Measurements from ENCODE around the gene ALDOB.

ALDOB gene

DNA sequence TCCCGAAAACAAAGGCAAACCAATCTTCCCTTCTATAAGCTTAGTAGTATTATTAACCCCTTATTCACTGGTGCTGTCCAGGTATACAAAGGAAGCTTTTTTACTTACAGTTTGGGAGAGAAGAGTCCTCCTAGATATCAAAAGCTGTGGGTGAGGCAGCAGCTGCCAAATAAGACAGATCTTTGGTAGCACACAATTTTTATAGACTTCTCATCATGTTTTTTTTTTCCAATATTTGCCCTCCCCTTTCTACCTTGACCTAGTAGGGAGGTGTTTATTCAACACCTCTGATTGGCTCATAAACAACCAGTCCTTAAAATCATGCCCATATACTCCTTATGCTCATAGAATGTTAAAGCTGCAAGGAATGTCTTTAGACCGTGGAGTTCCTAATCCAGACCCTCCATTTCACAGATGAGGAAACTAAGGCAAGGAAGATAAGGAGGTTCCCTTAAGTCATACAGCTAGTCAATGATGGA is at the start of gene ALDOB:
TSS of gene ALDOB (minus strand) at position 174 of the 479 bp plus-strand sequence. CDS start 4,887 bp downstream, outside the sequence.
- Histone ChIP-seq H3K4me3 (ENCODE audit: low read depth in 1 of 2, low read length in 2 of 2) (no peak within 1 kb of the TSS), H3K9ac (ENCODE audit: low read length) (no peak within 1 kb of the TSS), H3K27ac (ENCODE audit: low read depth, low read length) (no peak within 1 kb of the TSS)

DNA sequence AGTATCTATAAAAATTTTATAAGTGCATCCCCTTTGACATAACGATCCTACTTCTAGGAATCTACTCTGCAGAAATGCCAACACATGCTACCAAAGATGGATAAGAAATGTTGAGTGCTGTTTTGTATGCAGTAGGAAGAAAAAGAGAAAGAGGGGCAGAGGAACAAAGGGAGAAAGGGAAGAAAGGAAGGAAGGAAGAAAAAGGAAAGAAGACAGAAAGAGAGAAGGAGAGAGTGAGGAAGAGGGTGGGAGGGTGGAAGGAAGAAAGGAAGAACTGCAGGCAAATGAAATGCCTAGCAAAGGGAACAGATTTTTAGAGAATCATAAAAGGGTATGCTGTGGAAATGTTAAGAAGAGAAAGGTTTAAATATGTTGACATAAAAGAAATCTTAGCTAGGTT is 48.5 kb upstream of the ALDOB start:
- peaks cover 8% of the 10 kb centered on the region for H3K4me1 ChIP-seq (ENCODE audit: insufficient read depth, low read length)
- H3K9ac ChIP-seq (ENCODE audit: low read length): no peak overlapping the region

More for the DNA sequence above, at the start of gene ALDOB:
- no peaks in the 10 kb centered on the region for H3K36me3 ChIP-seq (ENCODE audit: insufficient read depth, low read length)
- no peaks in the 10 kb centered on the region for H3K27me3 ChIP-seq (ENCODE audit: control insufficient read depth in 1 of 2, insufficient read depth in 2 of 2, low read length in 2 of 2)
- no peaks in the 10 kb centered on the region for H3K9me3 ChIP-seq (ENCODE audit: low read length)
- H3K4me1 ChIP-seq (ENCODE audit: insufficient read depth, low read length): peaks cover 12% of the 10 kb centered on the region

DNA sequence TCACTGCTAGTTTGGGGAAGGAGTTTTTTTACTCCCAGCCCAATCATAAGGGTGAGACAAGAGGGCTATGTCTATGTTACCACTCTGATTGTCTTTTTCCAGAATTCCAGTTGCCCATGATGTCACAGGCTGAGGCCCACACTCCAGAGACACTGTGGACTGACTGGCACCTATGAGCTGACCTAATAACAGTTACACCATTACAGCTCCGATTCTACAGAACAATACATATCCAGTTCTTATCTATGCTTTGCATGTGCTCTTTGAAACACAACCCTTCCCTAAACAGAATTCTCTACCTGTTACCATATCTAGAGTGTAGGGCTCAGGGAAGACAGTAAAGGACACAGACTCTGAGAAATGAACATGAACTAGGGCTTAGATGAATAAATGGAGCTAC is 45.7 kb upstream of the ALDOB start:
- no peak overlapping the region for H3K4me3 ChIP-seq (ENCODE audit: low read depth in 1 of 2, low read length in 2 of 2)
- no peak overlapping the region for H3K27ac ChIP-seq (ENCODE audit: low read depth, low read length)
- H3K9ac ChIP-seq (ENCODE audit: low read length): no peak overlapping the region
- H3K4me1 ChIP-seq (ENCODE audit: insufficient read depth, low read length): peaks cover 17% of the 10 kb centered on the region
- no peaks in the 10 kb centered on the region for H3K27me3 ChIP-seq (ENCODE audit: control insufficient read depth in 1 of 2, insufficient read depth in 2 of 2, low read length in 2 of 2)
- H3K36me3 ChIP-seq (ENCODE audit: insufficient read depth, low read length): peaks cover under 1% of the 10 kb centered on the region
- H3K9me3 ChIP-seq (ENCODE audit: low read length): no peaks in the 10 kb centered on the region

More for the DNA sequence above, 48.5 kb upstream of the ALDOB start:
- no peak overlapping the region for H3K27ac ChIP-seq (ENCODE audit: low read depth, low read length)
- H3K9me3 ChIP-seq (ENCODE audit: low read length): no peaks in the 10 kb centered on the region
- no peaks in the 10 kb centered on the region for H3K27me3 ChIP-seq (ENCODE audit: control insufficient read depth in 1 of 2, insufficient read depth in 2 of 2, low read length in 2 of 2)
- no peaks in the 10 kb centered on the region for H3K36me3 ChIP-seq (ENCODE audit: insufficient read depth, low read length)
- no peak overlapping the region for H3K4me3 ChIP-seq (ENCODE audit: low read depth in 1 of 2, low read length in 2 of 2)

DNA sequence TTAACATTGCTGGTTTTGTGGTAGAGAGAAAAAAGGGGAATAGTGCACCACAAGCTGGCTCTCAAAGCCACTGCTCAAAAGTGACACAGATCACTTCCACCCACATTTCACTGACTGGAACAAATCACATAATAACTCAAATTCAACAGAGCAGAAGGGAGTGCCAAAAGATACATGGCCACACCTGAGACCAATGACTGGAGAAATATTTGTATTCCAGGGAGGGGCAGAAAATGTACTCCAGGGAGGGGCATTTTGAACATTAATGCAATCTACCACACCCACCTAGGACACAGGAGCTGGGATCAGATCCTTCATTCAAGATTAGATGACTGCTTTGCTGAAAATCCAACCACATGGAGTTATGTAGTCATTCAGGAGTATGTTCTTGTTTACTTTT is 44.8 kb upstream of the ALDOB start:
- Histone ChIP-seq H3K27ac (ENCODE audit: low read depth, low read length) (no peak overlapping the region), H3K4me1 (ENCODE audit: insufficient read depth, low read length) (peaks cover 17% of the 10 kb centered on the region)

DNA sequence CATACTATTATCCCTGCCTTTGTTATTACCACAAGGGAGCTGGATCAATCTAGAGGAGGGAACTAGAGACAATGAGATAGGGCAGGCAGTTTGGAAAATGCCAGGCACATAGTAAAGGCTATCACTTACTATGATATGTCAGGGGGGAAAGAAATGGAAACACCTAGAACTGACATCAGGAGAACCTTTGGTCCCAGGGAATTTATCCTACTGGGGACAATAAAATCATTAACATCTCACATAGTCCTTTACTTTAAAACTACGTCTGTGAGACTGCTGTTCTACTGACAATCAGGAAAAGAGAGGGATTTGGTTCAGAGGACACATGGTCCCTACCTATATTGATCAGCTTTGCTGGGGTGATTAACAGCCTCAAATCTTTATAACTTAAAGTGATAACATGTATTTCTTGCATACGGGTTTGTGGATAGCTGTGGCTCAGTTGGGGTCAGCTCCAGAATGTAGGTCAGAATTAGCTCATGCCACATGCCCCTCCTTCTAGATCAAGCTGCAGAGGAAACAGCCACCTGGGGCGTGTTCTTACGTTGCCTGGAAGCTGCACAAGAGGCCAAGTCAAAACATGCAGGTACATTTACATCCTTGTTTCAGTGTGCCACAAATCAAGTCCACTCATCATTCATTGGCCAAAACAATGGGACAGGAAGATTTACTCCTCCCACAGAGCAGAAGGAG is 43.9 kb upstream of the ALDOB start:
- H3K4me1 ChIP-seq (ENCODE audit: insufficient read depth, low read length): peaks cover 17% of the 10 kb centered on the region
- H3K9ac ChIP-seq (ENCODE audit: low read length): no peak overlapping the region
- H3K36me3 ChIP-seq (ENCODE audit: insufficient read depth, low read length): peaks cover 12% of the 10 kb centered on the region

More for the DNA sequence above, 44.8 kb upstream of the ALDOB start:
- Histone ChIP-seq H3K36me3 (ENCODE audit: insufficient read depth, low read length) (peaks cover 9% of the 10 kb centered on the region), H3K4me3 (ENCODE audit: low read depth in 1 of 2, low read length in 2 of 2) (no peak overlapping the region), H3K9ac (ENCODE audit: low read length) (no peak overlapping the region), H3K9me3 (ENCODE audit: low read length) (no peaks in the 10 kb centered on the region), H3K27me3 (ENCODE audit: control insufficient read depth in 1 of 2, insufficient read depth in 2 of 2, low read length in 2 of 2) (no peaks in the 10 kb centered on the region)

DNA sequence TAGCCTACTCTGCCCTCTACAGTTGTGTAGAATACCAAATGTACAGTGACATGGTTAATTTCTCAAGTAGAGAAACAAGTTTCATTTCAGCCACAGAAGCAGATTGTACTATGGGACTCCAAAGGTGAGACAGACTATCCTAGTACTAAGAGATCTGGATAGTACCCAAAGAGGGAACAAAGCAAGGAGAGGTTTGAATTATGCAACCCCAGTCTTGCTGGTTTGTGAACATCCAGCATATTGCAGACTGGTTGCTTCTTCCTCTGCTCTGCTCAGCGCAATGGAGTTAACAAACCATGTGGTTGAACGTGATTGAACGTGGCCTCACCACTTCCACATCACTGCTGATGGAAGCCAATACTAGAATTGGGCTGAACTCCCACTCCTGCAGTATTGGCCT is 43.3 kb upstream of the ALDOB start:
- no peaks in the 10 kb centered on the region for H3K27me3 ChIP-seq (ENCODE audit: control insufficient read depth in 1 of 2, insufficient read depth in 2 of 2, low read length in 2 of 2)
- peaks cover 18% of the 10 kb centered on the region for H3K36me3 ChIP-seq (ENCODE audit: insufficient read depth, low read length)
- peaks cover 17% of the 10 kb centered on the region for H3K4me1 ChIP-seq (ENCODE audit: insufficient read depth, low read length)
- H3K27ac ChIP-seq (ENCODE audit: low read depth, low read length): no peak overlapping the region
- H3K9ac ChIP-seq (ENCODE audit: low read length): no peak overlapping the region
- H3K4me3 ChIP-seq (ENCODE audit: low read depth in 1 of 2, low read length in 2 of 2): no peak overlapping the region
- no peaks in the 10 kb centered on the region for H3K9me3 ChIP-seq (ENCODE audit: low read length)

More for the DNA sequence above, 43.9 kb upstream of the ALDOB start:
- Histone ChIP-seq H3K27ac (ENCODE audit: low read depth, low read length) (no peak overlapping the region), H3K27me3 (ENCODE audit: control insufficient read depth in 1 of 2, insufficient read depth in 2 of 2, low read length in 2 of 2) (no peaks in the 10 kb centered on the region), H3K9me3 (ENCODE audit: low read length) (no peaks in the 10 kb centered on the region), H3K4me3 (ENCODE audit: low read depth in 1 of 2, low read length in 2 of 2) (no peak overlapping the region)

DNA sequence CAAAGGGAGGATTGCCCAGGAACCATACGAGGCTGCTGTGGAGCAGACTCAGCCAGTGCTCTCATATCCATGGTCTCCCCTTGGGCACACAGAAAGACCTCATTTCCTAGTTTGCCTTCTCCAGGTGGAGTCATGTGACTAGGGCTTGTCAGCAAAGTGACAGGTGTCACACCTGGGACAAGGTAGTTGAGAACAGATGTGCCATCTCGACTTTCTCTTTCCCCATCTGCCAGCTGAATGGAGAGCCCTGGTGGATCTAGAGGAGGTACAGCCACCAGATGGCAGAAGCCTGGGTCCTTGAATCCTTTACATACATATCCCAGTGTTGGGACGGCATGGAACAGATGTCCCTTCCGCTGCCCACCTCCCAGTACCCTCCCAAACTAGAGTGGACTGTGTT is 42.9 kb upstream of the ALDOB start:
- Histone ChIP-seq H3K27me3 (ENCODE audit: control insufficient read depth in 1 of 2, insufficient read depth in 2 of 2, low read length in 2 of 2) (no peaks in the 10 kb centered on the region), H3K9me3 (ENCODE audit: low read length) (no peaks in the 10 kb centered on the region), H3K27ac (ENCODE audit: low read depth, low read length) (no peak overlapping the region)

DNA sequence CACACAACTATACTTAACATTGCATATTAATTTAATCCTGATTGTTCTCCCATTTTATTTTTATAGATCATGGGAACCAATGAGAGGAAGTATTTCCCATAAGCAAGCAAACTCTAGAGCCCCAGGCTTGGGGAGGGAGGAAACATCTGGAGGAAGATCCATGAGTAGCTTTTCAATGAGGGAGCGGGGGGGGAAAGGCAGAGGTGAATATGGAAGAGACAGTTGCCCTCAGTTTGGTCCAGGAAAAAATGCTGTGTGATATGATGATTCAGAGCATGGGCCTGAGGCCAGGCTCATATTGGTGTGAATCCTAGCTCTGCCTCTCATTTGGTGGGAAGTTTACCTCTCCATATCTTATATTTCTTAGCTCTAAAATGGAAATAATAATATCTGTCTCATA is 42.2 kb upstream of the ALDOB start:
- Histone ChIP-seq H3K27me3 (ENCODE audit: control insufficient read depth in 1 of 2, insufficient read depth in 2 of 2, low read length in 2 of 2) (no peaks in the 10 kb centered on the region), H3K36me3 (ENCODE audit: insufficient read depth, low read length) (peaks cover 20% of the 10 kb centered on the region), H3K4me1 (ENCODE audit: insufficient read depth, low read length) (peaks cover 17% of the 10 kb centered on the region), H3K9ac (ENCODE audit: low read length) (no peak overlapping the region), H3K27ac (ENCODE audit: low read depth, low read length) (no peak overlapping the region), H3K4me3 (ENCODE audit: low read depth in 1 of 2, low read length in 2 of 2) (no peak overlapping the region), H3K9me3 (ENCODE audit: low read length) (no peaks in the 10 kb centered on the region)

More for the DNA sequence above, 42.9 kb upstream of the ALDOB start:
- Histone ChIP-seq H3K9ac (ENCODE audit: low read length) (no peak overlapping the region), H3K4me1 (ENCODE audit: insufficient read depth, low read length) (peaks cover 17% of the 10 kb centered on the region), H3K4me3 (ENCODE audit: low read depth in 1 of 2, low read length in 2 of 2) (no peak overlapping the region), H3K36me3 (ENCODE audit: insufficient read depth, low read length) (peaks cover 20% of the 10 kb centered on the region)

DNA sequence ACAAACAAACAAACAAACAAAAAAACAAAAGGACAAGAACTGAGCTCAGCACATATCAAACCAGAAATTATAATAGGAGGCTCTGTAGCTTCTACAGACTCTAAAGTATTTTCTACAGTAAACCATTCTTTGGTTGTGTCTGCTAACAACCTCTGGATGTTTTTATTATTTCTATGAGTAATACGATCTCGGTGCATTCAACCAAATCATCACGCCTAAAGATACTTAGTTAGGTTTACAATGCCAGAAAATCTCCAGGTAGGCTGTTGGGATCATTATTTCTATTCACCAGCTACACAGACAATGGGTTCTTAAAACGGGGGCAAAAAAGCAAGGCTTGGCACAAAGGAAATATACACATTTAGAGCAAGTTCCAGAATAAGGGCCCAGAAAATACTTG is 41.6 kb upstream of the ALDOB start:
- H3K36me3 ChIP-seq (ENCODE audit: insufficient read depth, low read length): peaks cover 20% of the 10 kb centered on the region
- no peak overlapping the region for H3K27ac ChIP-seq (ENCODE audit: low read depth, low read length)

DNA sequence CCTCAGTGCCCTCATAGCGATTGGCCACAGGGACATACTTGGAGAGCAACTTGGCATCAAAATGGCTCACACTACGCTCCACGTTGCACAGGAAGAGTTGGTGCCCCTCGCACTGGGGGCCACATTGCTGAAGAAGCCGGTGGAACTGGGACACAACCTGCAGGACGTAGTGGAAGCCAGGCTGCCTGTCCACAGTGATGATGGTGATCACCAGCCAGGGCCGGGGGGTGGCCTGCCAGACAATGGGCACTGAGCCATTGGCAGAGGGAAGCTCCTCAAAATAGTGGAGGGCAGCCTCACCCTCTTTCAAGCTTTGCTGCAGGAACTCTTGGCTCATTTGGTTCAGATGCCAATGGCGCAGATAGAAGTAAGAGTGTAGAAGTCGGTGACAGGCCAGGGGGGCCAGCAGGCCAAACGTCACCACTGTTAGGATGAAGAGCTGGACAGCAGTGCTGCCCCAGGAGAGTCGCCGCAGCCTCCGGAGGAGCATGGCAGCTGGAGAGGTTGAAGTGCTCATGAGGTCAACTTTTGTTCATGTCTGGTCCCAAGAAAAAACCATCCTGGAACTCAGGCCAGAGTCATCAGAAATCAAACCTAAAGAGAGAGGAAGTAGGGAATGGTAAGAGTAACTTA is 41.1 kb upstream of the ALDOB start:
- H3K36me3 ChIP-seq (ENCODE audit: insufficient read depth, low read length): peaks cover 20% of the 10 kb centered on the region
- H3K4me3 ChIP-seq (ENCODE audit: low read depth in 1 of 2, low read length in 2 of 2): no peak overlapping the region
- H3K4me1 ChIP-seq (ENCODE audit: insufficient read depth, low read length): peaks cover 17% of the 10 kb centered on the region
- H3K9me3 ChIP-seq (ENCODE audit: low read length): no peaks in the 10 kb centered on the region
- H3K9ac ChIP-seq (ENCODE audit: low read length): no peak overlapping the region
- no peak overlapping the region for H3K27ac ChIP-seq (ENCODE audit: low read depth, low read length)
- H3K27me3 ChIP-seq (ENCODE audit: control insufficient read depth in 1 of 2, insufficient read depth in 2 of 2, low read length in 2 of 2): no peaks in the 10 kb centered on the region

More for the DNA sequence above, 41.6 kb upstream of the ALDOB start:
- H3K4me3 ChIP-seq (ENCODE audit: low read depth in 1 of 2, low read length in 2 of 2): no peak overlapping the region
- no peak overlapping the region for H3K9ac ChIP-seq (ENCODE audit: low read length)
- H3K27me3 ChIP-seq (ENCODE audit: control insufficient read depth in 1 of 2, insufficient read depth in 2 of 2, low read length in 2 of 2): no peaks in the 10 kb centered on the region
- H3K9me3 ChIP-seq (ENCODE audit: low read length): no peaks in the 10 kb centered on the region
- H3K4me1 ChIP-seq (ENCODE audit: insufficient read depth, low read length): peaks cover 17% of the 10 kb centered on the region

DNA sequence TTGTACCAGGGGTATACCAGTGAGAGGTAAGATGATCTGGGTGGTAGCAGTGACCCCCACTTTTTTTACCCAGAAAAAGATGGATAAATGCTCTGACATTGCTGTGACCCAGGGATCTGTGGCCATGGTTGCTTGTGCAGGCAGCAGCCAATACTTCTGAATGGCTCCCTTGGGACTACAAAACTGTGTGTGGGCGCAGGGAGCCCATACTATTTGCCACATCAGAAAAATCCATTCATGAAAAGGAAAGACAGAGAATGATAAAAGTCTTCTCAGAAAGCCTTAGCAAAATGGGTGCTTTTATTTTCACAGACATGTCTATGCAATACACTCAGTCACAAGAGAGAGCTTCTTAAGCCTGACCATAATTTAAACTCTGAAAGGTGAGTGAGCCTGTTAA is 37.3 kb upstream of the ALDOB start:
- H3K9me3 ChIP-seq (ENCODE audit: low read length): no peaks in the 10 kb centered on the region
- peaks cover 20% of the 10 kb centered on the region for H3K36me3 ChIP-seq (ENCODE audit: insufficient read depth, low read length)
- peaks cover 5% of the 10 kb centered on the region for H3K4me1 ChIP-seq (ENCODE audit: insufficient read depth, low read length)
- H3K9ac ChIP-seq (ENCODE audit: low read length): no peak overlapping the region
- no peak overlapping the region for H3K27ac ChIP-seq (ENCODE audit: low read depth, low read length)
- H3K27me3 ChIP-seq (ENCODE audit: control insufficient read depth in 1 of 2, insufficient read depth in 2 of 2, low read length in 2 of 2): no peaks in the 10 kb centered on the region
- H3K4me3 ChIP-seq (ENCODE audit: low read depth in 1 of 2, low read length in 2 of 2): no peak overlapping the region

Data from muscle layer of colon (tissue), 2 donors.